OCI-LY3 (cell line): ENCODE measurements around the gene CAMKMT.

Experiments
- H2AFZ ChIP-seq: fragments of 200-600, 300-600 bp; shearing (Covaris generic); 2 replicates; pipeline ENCODE4 v1.6.0; 2014; ENCODE audit warnings: antibody characterized with exemption, low read depth, low read length
- H3K27ac ChIP-seq: fragments of 200-600, 300-600 bp; sonication (generic); 2 replicates; pipeline ENCODE4 v1.5.1; 2014; ENCODE audit warnings: mild to moderate bottlenecking, low read length, moderate library complexity, mixed read lengths
- H3K27me3 ChIP-seq: fragments of 200-600, 300-600 bp; sonication (generic); 2 replicates; pipeline ENCODE4 v1.6.1; 2014; ENCODE audit warnings: low read depth, low read length, mixed read lengths
- H3K36me3 ChIP-seq: fragments of 200-600, 300-600 bp; sonication (generic); replicated peaks from 2 replicates; pipeline ENCODE3; 2014; ENCODE audit warnings: low read depth, low read length, mixed read lengths
- H3K4me1 ChIP-seq: fragments of 300-600, 200-600 bp; sonication (generic); 2 replicates; pipeline ENCODE4 v1.6.1; 2014; ENCODE audit warnings: low read length, mixed read lengths
- H3K4me2 ChIP-seq: fragments of 200-600, 300-600 bp; sonication (generic); 2 replicates; pipeline ENCODE4 v1.6.1; 2014; ENCODE audit warnings: low read length, mixed read lengths
- H3K4me3 ChIP-seq: fragments of 300-600, 200-600 bp; sonication (generic); 2 replicates; pipeline ENCODE4 v1.5.1; 2014; ENCODE audit warnings: antibody characterized with exemption, mild to moderate bottlenecking, low read length, moderate library complexity
- H3K79me2 ChIP-seq: fragments of 300-600, 200-600 bp; shearing (Covaris generic); 2 replicates; pipeline ENCODE4 v1.6.1; 2014; ENCODE audit warnings: mild to moderate bottlenecking, low read length, mixed read lengths
- H3K9ac ChIP-seq: fragments of 300-600, 200-600 bp; shearing (Covaris generic); 2 replicates; pipeline ENCODE4 v1.6.0; 2014; ENCODE audit warnings: mild to moderate bottlenecking, low read length, moderate library complexity
- H3K9me3 ChIP-seq: fragments of 200-600, 300-600 bp; shearing (Covaris generic); 2 replicates; pipeline ENCODE4 v1.6.1; 2014; ENCODE audit warnings: low read length, mixed read lengths; ENCODE audit not compliant: insufficient read depth
- H4K20me1 ChIP-seq: fragments of 200-600, 300-600 bp; sonication (generic); 2 replicates; pipeline ENCODE4 v1.6.1; 2016; ENCODE audit warnings: low read length, mixed read lengths; ENCODE audit not compliant: insufficient read depth
- EZH2phosphoT487 ChIP-seq: fragments of 200-600 bp; shearing (Covaris generic); IDR thresholded peaks from 2 replicates; pipeline ENCODE4 v1.6.1; 2018; ENCODE audit warnings: antibody characterized with exemption, mixed run types, low read depth
- TF ChIP-seq, protein P1 (sequence below): fragments of 200-600, 300-600 bp; sonication (generic); IDR thresholded peaks from 2 replicates; pipeline ENCODE4 v1.5.1; 2014; ENCODE audit warnings: antibody characterized with exemption, low read length, low read depth

Gene CAMKMT

DNA sequence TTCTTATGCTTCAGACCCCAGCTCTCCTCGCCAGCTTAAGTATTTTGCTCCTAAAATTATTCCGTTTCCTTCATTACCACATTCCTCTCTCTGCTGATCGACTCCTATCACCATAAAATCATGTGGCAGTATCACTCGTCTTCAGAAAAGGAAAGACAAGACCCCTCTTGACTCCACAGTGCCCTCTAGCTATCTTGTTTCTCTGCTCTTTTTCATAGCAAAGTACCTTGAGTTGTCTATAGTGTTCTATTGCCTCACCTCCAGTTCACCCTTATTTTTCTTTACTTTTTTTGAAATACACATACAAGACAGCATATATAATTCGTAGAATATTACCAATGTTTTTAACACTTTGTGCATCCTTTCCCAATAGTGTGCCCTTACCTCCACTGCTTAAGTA lies 306.6 kb downstream of the CAMKMT start:
- no peak overlapping the region for H3K9ac ChIP-seq
- no peaks in the 10 kb centered on the region for H3K4me1 ChIP-seq
- peak overlapping the region; percentile 37; the same call in 1 of the 2 replicates for H3K4me2 ChIP-seq
- H3K27me3 ChIP-seq: no peaks in the 10 kb centered on the region
- TF ChIP-seq, protein P1, sequence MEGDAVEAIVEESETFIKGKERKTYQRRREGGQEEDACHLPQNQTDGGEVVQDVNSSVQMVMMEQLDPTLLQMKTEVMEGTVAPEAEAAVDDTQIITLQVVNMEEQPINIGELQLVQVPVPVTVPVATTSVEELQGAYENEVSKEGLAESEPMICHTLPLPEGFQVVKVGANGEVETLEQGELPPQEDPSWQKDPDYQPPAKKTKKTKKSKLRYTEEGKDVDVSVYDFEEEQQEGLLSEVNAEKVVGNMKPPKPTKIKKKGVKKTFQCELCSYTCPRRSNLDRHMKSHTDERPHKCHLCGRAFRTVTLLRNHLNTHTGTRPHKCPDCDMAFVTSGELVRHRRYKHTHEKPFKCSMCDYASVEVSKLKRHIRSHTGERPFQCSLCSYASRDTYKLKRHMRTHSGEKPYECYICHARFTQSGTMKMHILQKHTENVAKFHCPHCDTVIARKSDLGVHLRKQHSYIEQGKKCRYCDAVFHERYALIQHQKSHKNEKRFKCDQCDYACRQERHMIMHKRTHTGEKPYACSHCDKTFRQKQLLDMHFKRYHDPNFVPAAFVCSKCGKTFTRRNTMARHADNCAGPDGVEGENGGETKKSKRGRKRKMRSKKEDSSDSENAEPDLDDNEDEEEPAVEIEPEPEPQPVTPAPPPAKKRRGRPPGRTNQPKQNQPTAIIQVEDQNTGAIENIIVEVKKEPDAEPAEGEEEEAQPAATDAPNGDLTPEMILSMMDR: peak; percentile 77
- TF ChIP-seq EZH2phosphoT487: no peak
- H3K4me3 ChIP-seq: no peak overlapping the region
- H4K20me1 ChIP-seq: no peaks in the 10 kb centered on the region
- H3K9me3 ChIP-seq: no peaks in the 10 kb centered on the region
- H2AFZ ChIP-seq: 0 out of 2 replicates have a peak overlapping the region, but pooled peaks have one; percentile 1
- no peaks in the 10 kb centered on the region for H3K36me3 ChIP-seq
- no peak overlapping the region for H3K27ac ChIP-seq
- no peaks in the 10 kb centered on the region for H3K79me2 ChIP-seq

DNA sequence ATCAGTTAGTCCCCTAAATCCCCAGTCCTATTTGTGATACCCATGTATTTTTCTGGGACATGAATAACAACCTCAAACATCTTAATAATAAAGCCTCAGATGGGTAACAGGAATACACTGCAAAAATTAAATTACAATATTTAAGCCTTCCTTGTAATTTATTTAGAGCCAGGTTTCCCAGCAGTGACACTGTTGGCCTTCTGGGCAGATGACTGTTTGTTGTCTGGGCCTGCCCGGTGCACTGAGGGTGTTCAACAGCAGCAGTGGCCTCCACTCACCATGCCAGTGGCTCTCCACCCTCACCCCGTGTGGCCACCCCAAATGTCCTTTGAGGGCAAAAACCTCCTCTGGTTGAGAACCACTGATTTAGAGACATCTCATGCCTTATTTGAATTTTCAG lies 309.5 kb downstream of the CAMKMT start:
- Histone ChIP-seq H4K20me1 (no peaks in the 10 kb centered on the region), H3K4me2 (no peak overlapping the region), H3K27me3 (no peaks in the 10 kb centered on the region), H3K9ac (no peak overlapping the region), H3K79me2 (no peaks in the 10 kb centered on the region), H2AFZ (no peak overlapping the region), H3K9me3 (no peaks in the 10 kb centered on the region), H3K4me1 (no peaks in the 10 kb centered on the region), H3K27ac (no peak overlapping the region), H3K4me3 (no peak overlapping the region), H3K36me3 (no peaks in the 10 kb centered on the region)
- TF ChIP-seq, protein P1: no peak
- no peak for TF ChIP-seq EZH2phosphoT487

DNA sequence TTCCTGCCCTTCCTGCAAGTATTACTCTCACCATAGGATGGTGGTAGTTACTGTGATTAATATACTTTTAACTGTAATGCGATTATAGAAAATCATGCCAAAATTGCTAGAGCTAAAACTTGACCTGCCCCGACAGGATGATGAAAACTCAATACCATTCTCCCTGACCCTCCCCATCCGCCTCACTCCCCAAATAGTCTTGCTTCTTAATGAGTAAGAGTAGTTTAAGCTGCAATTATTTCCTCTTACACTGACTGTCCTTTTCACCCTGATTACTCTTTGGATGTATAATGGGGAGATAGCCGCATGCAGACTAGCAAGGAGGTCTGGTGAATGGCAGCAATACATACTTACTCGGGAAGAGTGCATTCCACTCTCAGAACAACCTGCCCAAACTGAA lies 310.2 kb downstream of the CAMKMT start:
- H3K9me3 ChIP-seq: no peaks in the 10 kb centered on the region
- no peak for TF ChIP-seq EZH2phosphoT487
- no peaks in the 10 kb centered on the region for H3K36me3 ChIP-seq
- H2AFZ ChIP-seq: no peak overlapping the region
- no peak overlapping the region for H3K4me3 ChIP-seq
- no peak overlapping the region for H3K27ac ChIP-seq
- no peaks in the 10 kb centered on the region for H3K27me3 ChIP-seq
- H3K9ac ChIP-seq: no peak overlapping the region
- no peaks in the 10 kb centered on the region for H3K4me1 ChIP-seq
- no peaks in the 10 kb centered on the region for H3K79me2 ChIP-seq
- no peaks in the 10 kb centered on the region for H4K20me1 ChIP-seq
- no peak overlapping the region for H3K4me2 ChIP-seq

DNA sequence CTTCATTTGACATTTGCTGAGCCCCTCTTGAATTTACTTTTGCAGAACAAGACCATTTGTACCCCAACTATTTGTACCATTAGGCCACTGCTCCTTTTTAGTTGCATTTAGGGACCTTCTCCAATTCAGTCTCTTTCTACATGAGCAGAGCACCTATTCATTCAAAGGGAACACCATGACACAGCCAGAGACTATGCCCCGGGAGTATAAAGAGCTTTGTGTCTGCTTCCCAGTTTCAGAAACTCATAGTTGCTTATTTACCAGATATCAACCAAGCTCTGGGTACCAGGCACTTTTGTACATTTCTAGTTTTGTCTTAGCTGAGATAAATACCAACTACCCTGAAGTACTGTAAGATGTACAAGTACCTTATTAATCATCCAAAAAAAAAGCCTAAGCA lies 310.7 kb downstream of the CAMKMT start:
- H3K9ac ChIP-seq: no peak overlapping the region
- no peak overlapping the region for H2AFZ ChIP-seq
- H3K4me1 ChIP-seq: no peaks in the 10 kb centered on the region
- H3K27ac ChIP-seq: no peak overlapping the region
- H3K36me3 ChIP-seq: no peaks in the 10 kb centered on the region
- no peaks in the 10 kb centered on the region for H3K27me3 ChIP-seq
- H3K79me2 ChIP-seq: no peaks in the 10 kb centered on the region
- no peak overlapping the region for H3K4me2 ChIP-seq
- H3K4me3 ChIP-seq: no peak overlapping the region
- no peak for TF ChIP-seq EZH2phosphoT487
- TF ChIP-seq, protein P1: no peak
- H3K9me3 ChIP-seq: no peaks in the 10 kb centered on the region
- no peaks in the 10 kb centered on the region for H4K20me1 ChIP-seq
